DOHH2 (cell line): ENCODE results near the gene KIF16B.

Experiments used
- H3F3A ChIP-seq: fragments of 200-600 bp; sonication (generic), shearing (Covaris generic); 2 replicates; pipeline ENCODE4 v1.6.0; 2016; ENCODE audit warnings: antibody characterized with exemption, mild to moderate bottlenecking; ENCODE audit not compliant: control insufficient read depth, insufficient read depth
- H3K27ac ChIP-seq: fragments of 200-600 bp; sonication (generic); 2 replicates; pipeline ENCODE4 v1.5.1; 2014; ENCODE audit warnings: low read depth, mild to moderate bottlenecking, low read length, moderate library complexity
- H3K27me3 ChIP-seq: fragments of 200-600 bp; sonication (generic); 2 replicates; pipeline ENCODE4 v1.6.1; 2014; ENCODE audit warnings: mild to moderate bottlenecking, low read length, mixed read lengths; ENCODE audit not compliant: control insufficient read depth
- H3K36me3 ChIP-seq: fragments of 200-600 bp; sonication (generic); 2 replicates; pipeline ENCODE4 v1.6.1; 2014; ENCODE audit warnings: mild to moderate bottlenecking, low read length, moderate library complexity, mixed read lengths; ENCODE audit not compliant: control insufficient read depth
- H3K4me1 ChIP-seq: fragments of 200-600 bp; sonication (generic); 2 replicates; pipeline ENCODE4 v1.6.1; 2014; ENCODE audit warnings: mild to moderate bottlenecking, low read length, mixed read lengths; ENCODE audit not compliant: control insufficient read depth
- H3K4me2 ChIP-seq: fragments of 200-600 bp; sonication (generic); 2 replicates; pipeline ENCODE4 v1.6.0; 2014; ENCODE audit warnings: mild to moderate bottlenecking, low read length, moderate library complexity
- H3K4me3 ChIP-seq: fragments of 200-600 bp; sonication (generic); 2 replicates; pipeline ENCODE4 v1.5.1; 2014; ENCODE audit warnings: mild to moderate bottlenecking, low read length, mixed read lengths
- H3K79me2 ChIP-seq: fragments of 200-600 bp; sonication (generic); 2 replicates; pipeline ENCODE4 v1.6.1; 2014; ENCODE audit warnings: mild to moderate bottlenecking, low read length, mixed read lengths; ENCODE audit not compliant: control insufficient read depth
- H3K9me2 ChIP-seq: fragments of 200-600 bp; sonication (generic); replicated peaks from 2 replicates; pipeline ENCODE4 v1.6.1; 2014; ENCODE audit warnings: mild to moderate bottlenecking, low read length, mixed read lengths; ENCODE audit not compliant: control insufficient read depth
- H3K9me3 ChIP-seq: fragments of 200-600 bp; sonication (generic); 2 replicates; pipeline ENCODE4 v1.6.1; 2014; ENCODE audit warnings: antibody characterized with exemption, low read length, mixed read lengths; ENCODE audit not compliant: control insufficient read depth, insufficient read depth
- H4K20me1 ChIP-seq: fragments of 200-600 bp; sonication (generic); 2 replicates; pipeline ENCODE4 v1.6.0; 2014; ENCODE audit warnings: low read depth, mild to moderate bottlenecking, antibody characterized with exemption, low read length, moderate library complexity; ENCODE audit not compliant: control insufficient read depth, insufficient read depth
- CTCF ChIP-seq: fragments of 200-600 bp; sonication (generic); IDR thresholded peaks from one replicate; pipeline ENCODE4 v1.5.1; 2014; ENCODE audit warnings: antibody characterized with exemption, mild to moderate bottlenecking, low read depth, low read length; ENCODE audit not compliant: poor library complexity, severe bottlenecking
- EZH2phosphoT487 ChIP-seq: fragments of 200-600 bp; sonication (generic); IDR thresholded peaks from 2 replicates; pipeline ENCODE4 v1.6.1; 2017; ENCODE audit warnings: borderline replicate concordance, mild to moderate bottlenecking, antibody characterized with exemption, low read length, moderate library complexity, mixed read lengths

KIF16B gene

GRCh38 chr20:16590041-16590633, 16.9 kb upstream of the KIF16B start:
- Histone ChIP-seq H3K79me2 (no peaks in the 10 kb centered on the region), H4K20me1 (no peaks in the 10 kb centered on the region), H3K9me2 (no peaks in the 10 kb centered on the region), H3K4me2 (no peak overlapping the region), H3K36me3 (no peaks in the 10 kb centered on the region), H3K27ac (no peak overlapping the region), H3F3A (no peaks in the 10 kb centered on the region), H3K4me1 (no peaks in the 10 kb centered on the region), H3K4me3 (no peak overlapping the region), H3K9me3 (no peaks in the 10 kb centered on the region), H3K27me3 (peaks cover 15% of the 10 kb centered on the region)
- no peak for TF ChIP-seq EZH2phosphoT487
- TF ChIP-seq CTCF, result no peak

DNA sequence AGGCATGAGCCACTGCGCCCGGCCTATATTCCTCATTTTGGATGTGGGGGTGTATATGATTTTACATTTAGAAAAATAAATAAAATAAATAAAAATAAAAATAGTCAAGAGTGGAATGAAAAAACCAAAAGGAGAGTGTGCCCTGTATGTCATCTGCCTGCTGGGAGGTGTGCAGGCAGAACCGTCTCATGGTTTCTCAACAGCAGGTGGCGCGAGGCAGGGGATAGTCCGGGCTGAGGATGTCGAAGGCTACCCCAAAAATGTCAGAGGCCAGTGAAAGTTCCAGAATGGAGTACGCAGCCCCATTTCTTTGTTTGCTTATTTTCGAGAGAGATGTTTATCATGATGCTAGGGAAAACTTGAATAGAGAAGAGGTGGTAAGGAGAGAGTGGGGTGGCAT, 16.4 kb upstream of the KIF16B start:
- H3K27ac ChIP-seq, result no peak overlapping the region
- no peak overlapping the region for H3K4me2 ChIP-seq
- H3K9me2 ChIP-seq, result no peaks in the 10 kb centered on the region

DNA sequence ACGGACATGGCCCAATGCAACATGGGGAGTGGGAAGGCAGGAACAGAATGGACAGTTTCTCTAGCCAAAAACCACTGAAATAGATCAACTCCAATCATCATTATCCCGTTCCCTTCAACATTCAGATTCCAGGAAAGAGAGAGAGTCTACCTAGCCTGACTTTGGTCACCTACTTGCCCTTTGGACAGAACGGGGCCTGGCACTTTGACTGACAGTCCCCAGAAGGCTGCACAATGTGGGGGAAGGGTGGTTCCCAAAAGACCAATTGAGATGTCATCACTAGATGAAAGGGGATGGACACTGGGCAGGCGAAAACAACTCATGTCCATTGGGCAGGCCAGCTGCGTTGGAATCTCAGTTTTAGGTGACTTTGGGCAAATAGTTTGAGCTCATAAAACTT, 15.0 kb upstream of the KIF16B start:
- Histone ChIP-seq H4K20me1 (no peaks in the 10 kb centered on the region), H3K4me2 (no peak overlapping the region)
- TF ChIP-seq CTCF (no peak), EZH2phosphoT487 (no peak)

More for the DNA sequence above, 16.4 kb upstream of the KIF16B start:
- TF ChIP-seq CTCF, result no peak
- no peak for TF ChIP-seq EZH2phosphoT487
- no peak overlapping the region for H3K4me3 ChIP-seq
- no peaks in the 10 kb centered on the region for H3K36me3 ChIP-seq
- H3K79me2 ChIP-seq, result no peaks in the 10 kb centered on the region
- no peaks in the 10 kb centered on the region for H4K20me1 ChIP-seq
- no peaks in the 10 kb centered on the region for H3K9me3 ChIP-seq
- peaks cover 12% of the 10 kb centered on the region; the same call in 1 of the 2 replicates for H3K27me3 ChIP-seq
- H3K4me1 ChIP-seq, result no peaks in the 10 kb centered on the region
- no peaks in the 10 kb centered on the region for H3F3A ChIP-seq

GRCh38 chr20:16587066-16587465, 13.8 kb upstream of the KIF16B start:
- Histone ChIP-seq H3K4me2 (no peak overlapping the region), H3K9me2 (no peaks in the 10 kb centered on the region), H3K27me3 (peaks cover 7% of the 10 kb centered on the region; the same call in 1 of the 2 replicates), H3K4me1 (no peaks in the 10 kb centered on the region), H3K9me3 (no peaks in the 10 kb centered on the region), H4K20me1 (no peaks in the 10 kb centered on the region), H3K27ac (no peak overlapping the region), H3K36me3 (no peaks in the 10 kb centered on the region), H3K79me2 (no peaks in the 10 kb centered on the region), H3F3A (no peaks in the 10 kb centered on the region), H3K4me3 (no peak overlapping the region)
- TF ChIP-seq CTCF (no peak), EZH2phosphoT487 (no peak)

More for the DNA sequence above, 15.0 kb upstream of the KIF16B start:
- Histone ChIP-seq H3K4me1 (no peaks in the 10 kb centered on the region), H3F3A (no peaks in the 10 kb centered on the region), H3K4me3 (no peak overlapping the region), H3K9me2 (no peaks in the 10 kb centered on the region), H3K79me2 (no peaks in the 10 kb centered on the region), H3K9me3 (no peaks in the 10 kb centered on the region), H3K27ac (no peak overlapping the region), H3K27me3 (peaks cover 6% of the 10 kb centered on the region; the same call in 1 of the 2 replicates), H3K36me3 (no peaks in the 10 kb centered on the region)
